HepG2 (cell line): Measurements from ENCODE around the gene FDXR. TPM values are rescaled to one million over a fixed set of nuclear protein-coding genes. Genes with fewer than 3 reads are reported as not detected.

ENCODE experiments used
- CREB3 ChIP-seq: sonication (generic); formaldehyde crosslinking; IDR thresholded peaks from 2 replicates; pipeline ENCODE4 v1.5.0; 2020; ENCODE audit warnings: missing genetic modification reagents
- EED ChIP-seq: sonication (generic); formaldehyde crosslinking; IDR thresholded peaks from 2 replicates; pipeline ENCODE4 v1.5.0; 2020; ENCODE audit warnings: mild to moderate bottlenecking, missing genetic modification reagents
- ERF ChIP-seq: IDR thresholded peaks from 2 replicates; pipeline ENCODE4 v1.6.1; 2018; ENCODE audit warnings: missing biosample characterization, missing genetic modification reagents
- HDAC2 ChIP-seq: sonication (generic); formaldehyde crosslinking; IDR thresholded peaks from 2 replicates; pipeline ENCODE4 v1.4.0; 2020; ENCODE audit warnings: missing genetic modification reagents
- HNRNPUL1 ChIP-seq: fragments of 200-400 bp; formaldehyde crosslinking; IDR thresholded peaks from 2 replicates; pipeline ENCODE4 v1.6.1; 2017; ENCODE audit warnings: low read depth, mild to moderate bottlenecking, low read length, moderate library complexity
- NFYC ChIP-seq: IDR thresholded peaks from 2 replicates; pipeline ENCODE4 v1.6.1; 2016; ENCODE audit warnings: missing genetic modification reagents, missing compliant biosample characterization
- NONO ChIP-seq, 2 experiments: fragments of 450-650 bp in 1 of 2; sonication (generic) in 1 of 2; formaldehyde crosslinking in 1 of 2; IDR thresholded peaks in 1 of 2; conservative IDR thresholded peaks in 1 of 2; 2 replicates each; pipeline versions ENCODE4 v1.6.1 to v1.8.0; 2017 to 2022; ENCODE audit warnings: mild to moderate bottlenecking in 1 of 2, missing genetic modification reagents in 1 of 2, moderate library complexity in 1 of 2
- SPEN ChIP-seq: sonication (generic); formaldehyde crosslinking; IDR thresholded peaks from 2 replicates; pipeline ENCODE4 v1.5.1; 2020; ENCODE audit warnings: low read depth, mild to moderate bottlenecking, missing genetic modification reagents
- ZBTB21 ChIP-seq: sonication (generic); formaldehyde crosslinking; IDR thresholded peaks from 2 replicates; pipeline ENCODE4 v1.4.0; 2020; ENCODE audit warnings: missing genetic modification reagents
- ZMAT3 ChIP-seq: sonication (generic); formaldehyde crosslinking; conservative IDR thresholded peaks from 2 replicates; pipeline ENCODE4 v1.7.0; 2021; ENCODE audit warnings: missing genetic modification reagents
- ZNF280B ChIP-seq: sonication (generic); formaldehyde crosslinking; IDR thresholded peaks from 2 replicates; pipeline ENCODE4 v1.5.0; 2020; ENCODE audit warnings: missing genetic modification reagents, mild to moderate bottlenecking, borderline replicate concordance
- ZNF407 ChIP-seq: sonication (generic); formaldehyde crosslinking; IDR thresholded peaks from one replicate; pipeline ENCODE4 v1.5.1; 2020; ENCODE audit warnings: mild to moderate bottlenecking, missing genetic modification reagents; ENCODE audit errors: not compliant biosample characterization
- ZNF737 ChIP-seq: sonication (generic); formaldehyde crosslinking; IDR thresholded peaks from 2 replicates; pipeline ENCODE4 v1.5.0; 2020; ENCODE audit warnings: missing genetic modification reagents, mild to moderate bottlenecking, borderline replicate concordance
- ZSCAN5A ChIP-seq: sonication (generic); formaldehyde crosslinking; IDR thresholded peaks from 2 replicates; pipeline ENCODE4 v1.8.0; 2022; ENCODE audit warnings: mild to moderate bottlenecking, missing genetic modification reagents, borderline replicate concordance
- polyA plus RNA-seq, 8 experiments: library from polyadenylated mRNA; depleted of rRNA in 3 of 8; stranded (reverse) in 7 of 8; unstranded in 1 of 8; fragments of >200 nt; fragmentation: Illumina TruSeq in 4 of 8; extraction: Trizol in 4 of 8; gene quantifications; 2 replicates each; pipeline versions ENCODE4 v1.2.1 to v1.2.3, GENCODE V29; 2011 to 2016; ENCODE audit warnings: low read depth in 4 of 8, missing spikeins in 1 of 8, mixed read lengths in 1 of 8; ENCODE audit not compliant: insufficient read depth in 1 of 8
- total RNA-seq, 5 experiments: library from RNA; depleted of rRNA; stranded (reverse); fragments of >200 nt; fragmentation: Illumina TruSeq; extraction: Trizol; gene quantifications; 2 replicates each; pipeline ENCODE4 v1.2.3, GENCODE V29; 2016; ENCODE audit warnings: low read depth in 1 of 5

The FDXR gene
- total and polyA plus RNA-seq, 2 of the 13 experiments (the other 11 are each of a cell fraction or from before 2014, with no cell fraction given), result 23.4 to 116 TPM

- peak; percentile 82 for TF ChIP-seq ZMAT3 (CRISPR knock-in tag)
- TF ChIP-seq ERF, result no peak; the same call in 1 of the 2 replicates
- no peak for TF ChIP-seq NONO (IDR thresholded peaks at IDR 0.05)
- peak; percentile 89 for TF ChIP-seq NONO (CRISPR knock-in tag; conservative IDR thresholded peaks at IDR 0.05)
- TF ChIP-seq HDAC2 (CRISPR knock-in tag), result 0 out of 2 replicates have a peak, but pooled peaks have one; percentile 32
- peak; percentile 83; the same call in 1 of the 2 replicates for TF ChIP-seq ZSCAN5A (CRISPR knock-in tag)
- TF ChIP-seq NFYC (CRISPR knock-in tag), result no peak
- peak; percentile 85 for TF ChIP-seq EED (CRISPR knock-in tag)
- TF ChIP-seq ZNF280B (CRISPR knock-in tag), result no peak; the same call in 1 of the 2 replicates
- TF ChIP-seq ZNF737, result no peak
- TF ChIP-seq CREB3 (CRISPR knock-in tag), result no peak
- 0 out of 2 replicates have a peak, but pooled peaks have one; percentile 13 for TF ChIP-seq ZBTB21 (CRISPR knock-in tag)
- no peak for TF ChIP-seq HNRNPUL1
- no peak; the same call in 1 of the 2 replicates for TF ChIP-seq SPEN (CRISPR knock-in tag)
- peak; percentile 94 for TF ChIP-seq ZNF407 (CRISPR knock-in tag)
Observed at GRCh38 chr17:74872313-74873036, at the start of gene FDXR (continued).
